ENCODE data around the gene NHLRC4. TPM values are rescaled to one million over a fixed set of nuclear protein-coding genes. Genes with fewer than 3 reads are reported as not detected.

NHLRC4 gene
- polyA plus RNA-seq, 3 donors = 0.29 to 0.57 (median 0.36) TPM

DNA sequence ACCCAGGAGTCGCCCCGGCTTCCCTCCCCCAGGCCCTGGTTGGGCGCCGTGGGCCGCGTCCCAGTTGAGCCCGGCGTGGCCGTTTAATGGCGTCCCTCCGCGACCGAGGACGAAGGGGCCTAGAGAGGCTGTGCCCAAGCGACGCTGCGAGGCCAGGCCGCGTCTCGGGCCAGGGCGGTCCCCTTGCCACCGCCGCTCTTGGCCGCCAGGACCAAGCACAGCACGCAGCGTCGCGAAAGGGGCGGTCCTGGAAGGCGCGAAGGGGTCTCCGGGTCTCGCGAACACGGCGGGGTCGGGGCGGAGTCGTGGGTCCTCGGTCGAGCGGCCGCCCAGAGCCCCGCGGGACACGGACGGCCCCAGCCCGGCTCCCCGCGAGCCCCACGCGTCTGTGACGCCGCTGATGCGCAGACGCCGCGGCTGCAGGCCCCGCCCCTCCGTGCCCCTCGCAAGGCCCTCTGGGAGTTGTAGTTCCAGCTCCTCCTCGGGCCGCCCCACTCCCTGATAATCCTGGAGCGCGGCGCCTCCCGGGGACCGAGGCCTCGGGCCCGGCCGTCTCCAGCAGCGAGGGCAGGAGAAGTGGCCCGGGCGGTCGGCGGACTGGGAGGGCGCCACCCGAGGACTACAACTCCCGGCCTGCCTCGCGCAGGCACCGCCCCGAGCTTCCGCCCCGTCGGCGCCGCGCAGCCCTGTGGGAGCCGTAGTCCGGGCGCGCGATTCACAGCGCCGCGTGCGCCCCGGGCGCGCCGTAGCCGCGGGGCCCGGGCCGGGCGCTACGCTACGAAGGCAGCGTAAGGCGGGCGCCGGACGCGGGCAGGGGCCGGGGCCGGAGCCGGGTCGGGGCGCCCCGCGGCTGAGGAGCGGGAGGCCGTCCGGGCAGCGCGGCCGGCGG, 39.5 kb upstream of the NHLRC4 start, which contains the start of gene CAPN15:
TSS of gene CAPN15 (plus strand) at position 698 of the 889 bp plus-strand sequence. CDS start 19,127 bp downstream, outside the sequence.
- TF ChIP-seq, protein P1, sequence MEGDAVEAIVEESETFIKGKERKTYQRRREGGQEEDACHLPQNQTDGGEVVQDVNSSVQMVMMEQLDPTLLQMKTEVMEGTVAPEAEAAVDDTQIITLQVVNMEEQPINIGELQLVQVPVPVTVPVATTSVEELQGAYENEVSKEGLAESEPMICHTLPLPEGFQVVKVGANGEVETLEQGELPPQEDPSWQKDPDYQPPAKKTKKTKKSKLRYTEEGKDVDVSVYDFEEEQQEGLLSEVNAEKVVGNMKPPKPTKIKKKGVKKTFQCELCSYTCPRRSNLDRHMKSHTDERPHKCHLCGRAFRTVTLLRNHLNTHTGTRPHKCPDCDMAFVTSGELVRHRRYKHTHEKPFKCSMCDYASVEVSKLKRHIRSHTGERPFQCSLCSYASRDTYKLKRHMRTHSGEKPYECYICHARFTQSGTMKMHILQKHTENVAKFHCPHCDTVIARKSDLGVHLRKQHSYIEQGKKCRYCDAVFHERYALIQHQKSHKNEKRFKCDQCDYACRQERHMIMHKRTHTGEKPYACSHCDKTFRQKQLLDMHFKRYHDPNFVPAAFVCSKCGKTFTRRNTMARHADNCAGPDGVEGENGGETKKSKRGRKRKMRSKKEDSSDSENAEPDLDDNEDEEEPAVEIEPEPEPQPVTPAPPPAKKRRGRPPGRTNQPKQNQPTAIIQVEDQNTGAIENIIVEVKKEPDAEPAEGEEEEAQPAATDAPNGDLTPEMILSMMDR (IDR thresholded peaks at IDR 0.05) = no peak
- DNase-seq = peak; percentile 78 to 83 (median 81)
- Histone ChIP-seq H4K20me1 (ENCODE audit: insufficient read depth, low read length) (peaks cover 47% of the 10 kb centered on the region), H3K9me3 (replicated peaks in 1 of 2; ENCODE audit: control insufficient read depth in 1 of 2, insufficient read depth in 1 of 2, low read length in 2 of 2) (no peaks in the 10 kb centered on the region), H3K79me2 (ENCODE audit: insufficient read depth, low read length) (peaks cover 51% of the 10 kb centered on the region), H3K4me1 (ENCODE audit: control insufficient read depth in 1 of 2, insufficient read depth in 2 of 2, low read length in 2 of 2) (peaks cover 29 to 43% of the 10 kb centered on the region in 2 donors), H3K36me3 (replicated peaks in 1 of 2; ENCODE audit: control insufficient read depth in 1 of 2, insufficient read depth in 2 of 2, low read length in 2 of 2) (peaks cover 0 to 4% of the 10 kb centered on the region in 2 donors), H2AFZ (ENCODE audit: insufficient read depth, low read depth, low read length, poor library complexity, severe bottlenecking) (peak within 1 kb of the TSS; percentile 77), H3K4me3 (replicated peaks in 1 of 3; ENCODE audit: low read depth in 2 of 3, low read length in 3 of 3) (peak within 1 kb of the TSS; percentile 52 to 91 (median 76)), H3K27ac (ENCODE audit: low read depth in 1 of 2, low read length in 2 of 2) (peak within 1 kb of the TSS; percentile 60 to 92), H3K4me2 (replicated peaks; ENCODE audit: extremely low read depth, low read length, poor library complexity, severe bottlenecking) (peak within 1 kb of the TSS; percentile 98), H3K9ac (ENCODE audit: insufficient read depth, low read length, poor library complexity, severe bottlenecking) (peak within 1 kb of the TSS; percentile 85), H3K27me3 (ENCODE audit: control insufficient read depth in 2 of 2, insufficient read depth in 2 of 2, low read length in 2 of 2) (no peaks in the 10 kb centered on the region)
- Mint-ChIP-seq H3K4me3 (peak within 1 kb of the TSS; percentile 88 to 92), H3K36me3 (peaks cover 2 to 11% of the 10 kb centered on the region in 2 donors), H3K27me3 (ENCODE audit: low read depth in 3 of 3) (peaks cover 0 to 2% (median 1%) of the 10 kb centered on the region in 3 donors), H3K4me1 (peaks cover 39% of the 10 kb centered on the region), H3K9me3 (no peaks in the 10 kb centered on the region), H3K27ac (peak within 1 kb of the TSS; percentile 83 to 94 (median 86))
- WGBS (ENCODE audit: insufficient coverage) = under 1% methylated on average over 129 of the region's 129 CpGs
- intact Hi-C loops (cut with micrococcal nuclease) = loop anchor here (2.0 to 5.0 kb wide), 4 partner anchors 62 to 130 kb away; partner anchors contain the start of genes METTL26 (in 2 of the 2), DECR2 (in 1 of the 2) and NME4 (in 1 of the 2)

Measured in CD14-positive monocyte (primary cell).